Jurkat, Clone E6-1 (cell line): Measurements from ENCODE around the gene PODXL2.
"Not testable (repeated sequence)": the region's sequence is repeated elsewhere in the genome, so short reads cannot be mapped to it uniquely, and the experiment has no call there.

ENCODE experiments used
- DNase-seq: peaks from one replicate; pipeline ENCODE4 v3.0.0-alpha.2; 2011; ENCODE audit warnings: low read depth, low spot score
- H3K4me3 ChIP-seq: 2 replicates; pipeline ENCODE4 v1.5.1; 2011; ENCODE audit warnings: mild to moderate bottlenecking, low read length, control low read depth, moderate library complexity

Gene PODXL2

GRCh38 chr3:127694467-127695215 is 65.7 kb downstream of the PODXL2 start:
- no peak overlapping the region for H3K4me3 ChIP-seq
- peak; percentile 36 for DNase-seq

- peak; percentile 72 for DNase-seq
- H3K4me3 ChIP-seq = peak overlapping the region; percentile 37
Observed at GRCh38 chr3:127697551-127698240, 68.7 kb downstream of the PODXL2 start.

- no peak overlapping the region for H3K4me3 ChIP-seq
- no peak for DNase-seq
Observed at GRCh38 chr3:127698286-127698685, 69.3 kb downstream of the PODXL2 start.

- H3K4me3 ChIP-seq = no peak overlapping the region
- DNase-seq = no peak
Observed at GRCh38 chr3:127698691-127699415, 69.9 kb downstream of the PODXL2 start.

GRCh38 chr3:127699416-127700300 is 70.7 kb downstream of the PODXL2 start:
- DNase-seq = no peak

GRCh38 chr3:127700406-127700805 is 71.4 kb downstream of the PODXL2 start:
- H3K4me3 ChIP-seq = no peak overlapping the region
- no peak for DNase-seq

More at GRCh38 chr3:127699416-127700300, 70.7 kb downstream of the PODXL2 start:
- H3K4me3 ChIP-seq = no peak overlapping the region

- DNase-seq = no peak
- H3K4me3 ChIP-seq = no peak overlapping the region
Observed at GRCh38 chr3:127701280-127701911, 72.4 kb downstream of the PODXL2 start.

GRCh38 chr3:127702151-127702578 is 73.2 kb downstream of the PODXL2 start:
- DNase-seq = no peak
- H3K4me3 ChIP-seq = no peak overlapping the region

- DNase-seq, H3K4me3 ChIP-seq: not testable (repeated sequence)
Observed at GRCh38 chr3:127704840-127705239, 75.9 kb downstream of the PODXL2 start.

GRCh38 chr3:127706312-127706711 is 77.3 kb downstream of the PODXL2 start:
- no peak overlapping the region for H3K4me3 ChIP-seq
- no peak for DNase-seq

- no peak overlapping the region for H3K4me3 ChIP-seq
- no peak for DNase-seq
Observed at GRCh38 chr3:127706785-127707351, 77.9 kb downstream of the PODXL2 start.

- DNase-seq = no peak
- H3K4me3 ChIP-seq = no peak overlapping the region
Observed at GRCh38 chr3:127707851-127708411, 78.9 kb downstream of the PODXL2 start.

GRCh38 chr3:127708837-127709236 is 79.9 kb downstream of the PODXL2 start:
- H3K4me3 ChIP-seq = no peak overlapping the region

GRCh38 chr3:127709320-127710060 is 80.5 kb downstream of the PODXL2 start:
- H3K4me3 ChIP-seq = no peak overlapping the region
- no peak for DNase-seq

More at GRCh38 chr3:127708837-127709236, 79.9 kb downstream of the PODXL2 start:
- no peak for DNase-seq

GRCh38 chr3:127710155-127710941 is 81.4 kb downstream of the PODXL2 start:
- no peak for DNase-seq
- H3K4me3 ChIP-seq = no peak overlapping the region

- no peak overlapping the region for H3K4me3 ChIP-seq
- no peak for DNase-seq
Observed at GRCh38 chr3:127711021-127711695, 82.2 kb downstream of the PODXL2 start.
